Measurements from ENCODE around the gene FGF2.

FGF2 gene

GRCh38 chr4:122921300-122921699 is 94.7 kb downstream of the FGF2 start:
- no peak overlapping the region for H3K4me3 ChIP-seq (IDR thresholded peaks at IDR 0.05; ENCODE audit: insufficient read depth, low read depth, low read length)
- H4K20me1 ChIP-seq (ENCODE audit: insufficient read depth) = no peaks in the 10 kb centered on the region
- peak overlapping the region; percentile 96; the same call in 1 of the 2 replicates for H2AFZ ChIP-seq (ENCODE audit: low read depth)
- H3K4me2 ChIP-seq = peak overlapping the region; percentile 98
- H3K9ac ChIP-seq = no peak overlapping the region; the same call in 1 of the 2 replicates
- H3K36me3 ChIP-seq (ENCODE audit: insufficient read depth) = no peaks in the 10 kb centered on the region
- peaks cover 33% of the 10 kb centered on the region for H3K79me2 ChIP-seq (ENCODE audit: insufficient read depth, low read depth)
- H3K27ac ChIP-seq = no peak overlapping the region
- no peak for TF ChIP-seq CTCF (conservative IDR thresholded peaks at IDR 0.05; ENCODE audit: low read depth, low read length)
- no peaks in the 10 kb centered on the region for H3K27me3 ChIP-seq (ENCODE audit: insufficient read depth, low read depth)
- H3K4me1 ChIP-seq (ENCODE audit: low read depth, poor library complexity, severe bottlenecking) = peaks cover 32% of the 10 kb centered on the region

- Histone ChIP-seq H4K20me1 (ENCODE audit: insufficient read depth) (no peaks in the 10 kb centered on the region), H3K9ac (peak within 1 kb of the TSS; percentile 62; the same call in 1 of the 2 replicates), H3K4me1 (ENCODE audit: low read depth, poor library complexity, severe bottlenecking) (peaks cover 32% of the 10 kb centered on the region), H3K4me2 (peak within 1 kb of the TSS; percentile 98), H3K4me3 (IDR thresholded peaks at IDR 0.05; ENCODE audit: insufficient read depth, low read depth, low read length) (no peak within 1 kb of the TSS), H2AFZ (ENCODE audit: low read depth) (peak within 1 kb of the TSS; percentile 96), H3K27ac (peak within 1 kb of the TSS; percentile 74), H3K36me3 (ENCODE audit: insufficient read depth) (no peaks in the 10 kb centered on the region), H3K79me2 (ENCODE audit: insufficient read depth, low read depth) (peaks cover 40% of the 10 kb centered on the region), H3K27me3 (ENCODE audit: insufficient read depth, low read depth) (no peaks in the 10 kb centered on the region)
- no peak for TF ChIP-seq CTCF (conservative IDR thresholded peaks at IDR 0.05; ENCODE audit: low read depth, low read length)
Observed at GRCh38 chr4:122921971-122922876, 95.6 kb downstream of the FGF2 start, which contains the start of gene NUDT6. Gene NUDT6 (minus strand): TSS chr4:122922597. CDS start chr4:122922572, 25 bp downstream.

GRCh38 chr4:122922877-122923511 is 96.4 kb downstream of the FGF2 start:
- no peak for TF ChIP-seq CTCF (conservative IDR thresholded peaks at IDR 0.05; ENCODE audit: low read depth, low read length)

GRCh38 chr4:122928930-122929329 is 102.3 kb downstream of the FGF2 start:
- Histone ChIP-seq H2AFZ (ENCODE audit: low read depth) (no peak overlapping the region), H3K4me2 (no peak overlapping the region), H3K4me3 (IDR thresholded peaks at IDR 0.05; ENCODE audit: insufficient read depth, low read depth, low read length) (no peak overlapping the region), H4K20me1 (ENCODE audit: insufficient read depth) (no peaks in the 10 kb centered on the region), H3K36me3 (ENCODE audit: insufficient read depth) (no peaks in the 10 kb centered on the region; the same call in 1 of the 2 replicates), H3K79me2 (ENCODE audit: insufficient read depth, low read depth) (peaks cover 31% of the 10 kb centered on the region), H3K27ac (no peak overlapping the region), H3K9ac (no peak overlapping the region), H3K27me3 (ENCODE audit: insufficient read depth, low read depth) (no peaks in the 10 kb centered on the region), H3K4me1 (ENCODE audit: low read depth, poor library complexity, severe bottlenecking) (peaks cover 21% of the 10 kb centered on the region)
- no peak for TF ChIP-seq CTCF (conservative IDR thresholded peaks at IDR 0.05; ENCODE audit: low read depth, low read length)

More at GRCh38 chr4:122922877-122923511, 96.4 kb downstream of the FGF2 start:
- Histone ChIP-seq H3K36me3 (ENCODE audit: insufficient read depth) (no peaks in the 10 kb centered on the region), H3K4me2 (peak overlapping the region; percentile 98), H3K27me3 (ENCODE audit: insufficient read depth, low read depth) (no peaks in the 10 kb centered on the region), H2AFZ (ENCODE audit: low read depth) (peak overlapping the region; percentile 96), H3K9ac (peak overlapping the region; percentile 62; the same call in 1 of the 2 replicates), H3K4me1 (ENCODE audit: low read depth, poor library complexity, severe bottlenecking) (peaks cover 32% of the 10 kb centered on the region), H3K79me2 (ENCODE audit: insufficient read depth, low read depth) (peaks cover 40% of the 10 kb centered on the region), H3K4me3 (IDR thresholded peaks at IDR 0.05; ENCODE audit: insufficient read depth, low read depth, low read length) (no peak overlapping the region), H4K20me1 (ENCODE audit: insufficient read depth) (no peaks in the 10 kb centered on the region), H3K27ac (peak overlapping the region; percentile 74)
